Astrocyte (in vitro differentiated cells and primary cell): ENCODE measurements around the gene TMEM154. TPM values are rescaled to one million over a fixed set of nuclear protein-coding genes. Genes with fewer than 3 reads are reported as not detected.
A peak's percentile ranks its signal among the peaks of the same experiment; 100 is the strongest.

Experiments used
- DNase-seq: peaks from one replicate; pipeline ENCODE4 v3.0.0-alpha.2; 2010; ENCODE audit warnings: low read depth
- FAIRE-seq: peaks from 2 replicates; lab custom pipeline; 2011; peaks lifted over from hg19 to GRCh38; lab: Jason Lieb, UNC
- H2AFZ ChIP-seq: 2 replicates; pipeline ENCODE4 v1.6.0; 2012; ENCODE audit warnings: low read depth, low read length, inconsistent platforms
- H3K27ac ChIP-seq: 2 replicates; pipeline ENCODE4 v1.5.1; 2011; ENCODE audit warnings: low read depth, low read length, inconsistent platforms
- H3K27me3 ChIP-seq: 2 replicates; pipeline ENCODE4 v1.6.0; 2011; ENCODE audit warnings: low read length, inconsistent platforms; ENCODE audit not compliant: insufficient read depth
- H3K36me3 ChIP-seq: 2 replicates; pipeline ENCODE4 v1.5.1; 2011; ENCODE audit warnings: low read length, inconsistent platforms; ENCODE audit not compliant: insufficient read depth
- H3K4me1 ChIP-seq: 2 replicates; pipeline ENCODE4 v1.5.1; 2011; ENCODE audit warnings: low read length, inconsistent platforms; ENCODE audit not compliant: insufficient read depth
- H3K4me2 ChIP-seq: 2 replicates; pipeline ENCODE4 v1.6.0; 2012; ENCODE audit warnings: low read length, inconsistent platforms
- H3K4me3 ChIP-seq: 2 replicates; pipeline ENCODE4 v1.5.1; 2011; ENCODE audit warnings: low read depth, mild to moderate bottlenecking, low read length, inconsistent platforms; ENCODE audit not compliant: insufficient read depth
- H3K79me2 ChIP-seq: 2 replicates; pipeline ENCODE4 v1.6.0; 2012; ENCODE audit warnings: mild to moderate bottlenecking, low read length, inconsistent platforms; ENCODE audit not compliant: insufficient read depth
- H3K9ac ChIP-seq: 2 replicates; pipeline ENCODE4 v1.6.0; 2012; ENCODE audit warnings: mild to moderate bottlenecking, low read length, inconsistent platforms
- H3K9me3 ChIP-seq: 2 replicates; pipeline ENCODE4 v1.5.1; 2012; ENCODE audit warnings: low read depth, mild to moderate bottlenecking, low read length, inconsistent platforms; ENCODE audit not compliant: insufficient read depth
- H4K20me1 ChIP-seq: 2 replicates; pipeline ENCODE4 v1.6.0; 2012; ENCODE audit warnings: low read length, inconsistent platforms; ENCODE audit not compliant: insufficient read depth
- H3K27ac Mint-ChIP-seq: one replicate; pipeline ENCODE4 v1.8.0; 2021; ENCODE audit warnings: mild to moderate bottlenecking, mixed read lengths; ENCODE audit not compliant: unreplicated experiment
- H3K27me3 Mint-ChIP-seq: one replicate; pipeline ENCODE4 v1.8.0; 2021; ENCODE audit warnings: low read depth, mixed read lengths; ENCODE audit not compliant: unreplicated experiment
- H3K36me3 Mint-ChIP-seq: one replicate; pipeline ENCODE4 v1.8.0; 2021; ENCODE audit warnings: low read depth, mixed read lengths; ENCODE audit not compliant: unreplicated experiment
- H3K4me1 Mint-ChIP-seq: one replicate; pipeline ENCODE4 v1.8.0; 2021; ENCODE audit warnings: low read depth, mixed read lengths; ENCODE audit not compliant: unreplicated experiment
- H3K4me3 Mint-ChIP-seq: one replicate; pipeline ENCODE4 v1.8.0; 2021; ENCODE audit warnings: mild to moderate bottlenecking, moderate library complexity, mixed read lengths; ENCODE audit not compliant: unreplicated experiment
- H3K9me3 Mint-ChIP-seq: one replicate; pipeline ENCODE4 v1.8.0; 2021; ENCODE audit warnings: mild to moderate bottlenecking, mixed read lengths; ENCODE audit not compliant: unreplicated experiment
- EZH2 ChIP-seq: IDR thresholded peaks from 2 replicates; pipeline ENCODE4 v1.6.1; 2012; ENCODE audit warnings: mild to moderate bottlenecking, low read length, inconsistent platforms; ENCODE audit not compliant: insufficient read depth
- total RNA-seq: library from RNA; stranded (reverse); gene quantifications from 2 replicates; pipeline ENCODE4 v1.2.1, GENCODE V29; 2021
- TF ChIP-seq, protein P1 (sequence below): IDR thresholded peaks from 2 replicates; pipeline ENCODE4 v1.5.1; 2011; ENCODE audit warnings: low read depth, mild to moderate bottlenecking, inconsistent platforms, low read length, moderate library complexity; ENCODE audit not compliant: insufficient read depth

The TMEM154 gene
- total RNA-seq, 1 donor from 2014 or later = 13.2 TPM

DNA sequence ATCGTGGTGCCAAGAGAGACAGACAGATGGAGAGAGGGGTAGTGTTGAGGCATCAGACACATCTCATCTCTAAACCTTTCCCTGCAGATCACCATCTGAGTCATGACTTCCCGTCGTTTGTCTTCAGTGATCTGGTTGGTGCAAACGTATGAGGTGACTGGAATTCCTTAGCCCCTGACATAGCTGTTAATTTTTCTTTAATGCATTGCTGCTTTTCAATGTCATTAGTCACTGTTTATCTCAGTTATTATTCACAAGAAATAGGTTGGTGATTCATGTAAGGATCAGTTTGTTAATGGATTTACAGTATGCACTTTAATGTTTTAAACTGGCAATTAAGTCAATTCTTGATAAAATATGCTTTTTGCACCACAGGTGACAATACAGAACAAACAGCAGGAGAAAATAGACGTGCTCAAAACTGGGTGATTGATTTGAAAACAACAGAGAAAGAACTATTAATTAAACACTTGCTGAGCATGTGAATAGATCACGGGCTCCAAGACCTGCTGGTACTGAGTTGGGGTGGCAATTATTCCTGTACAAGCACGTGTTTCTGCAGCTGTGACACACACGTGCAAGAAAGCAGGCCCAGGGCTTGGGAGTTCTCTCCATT, 1.3 kb upstream of the TMEM154 start:
- Mint-ChIP-seq H3K4me3 (peak overlapping the region; percentile 11), H3K36me3 (no peaks in the 10 kb centered on the region), H3K27me3 (no peaks in the 10 kb centered on the region), H3K4me1 (peaks cover 23% of the 10 kb centered on the region), H3K9me3 (no peaks in the 10 kb centered on the region), H3K27ac (peak overlapping the region; percentile 60)
- Histone ChIP-seq H3K4me3 (peak overlapping the region; percentile 18), H3K27ac (peak overlapping the region; percentile 72), H3K79me2 (peaks cover 3% of the 10 kb centered on the region), H3K4me1 (peaks cover 22% of the 10 kb centered on the region), H2AFZ (no peak overlapping the region), H3K36me3 (no peaks in the 10 kb centered on the region), H3K4me2 (peak overlapping the region; percentile 90), H3K9ac (no peak overlapping the region), H3K27me3 (no peaks in the 10 kb centered on the region), H4K20me1 (no peaks in the 10 kb centered on the region), H3K9me3 (no peaks in the 10 kb centered on the region)
- DNase-seq (peak; percentile 93), FAIRE-seq (peak; percentile 98)
- TF ChIP-seq EZH2 = no peak
- TF ChIP-seq, protein P1, sequence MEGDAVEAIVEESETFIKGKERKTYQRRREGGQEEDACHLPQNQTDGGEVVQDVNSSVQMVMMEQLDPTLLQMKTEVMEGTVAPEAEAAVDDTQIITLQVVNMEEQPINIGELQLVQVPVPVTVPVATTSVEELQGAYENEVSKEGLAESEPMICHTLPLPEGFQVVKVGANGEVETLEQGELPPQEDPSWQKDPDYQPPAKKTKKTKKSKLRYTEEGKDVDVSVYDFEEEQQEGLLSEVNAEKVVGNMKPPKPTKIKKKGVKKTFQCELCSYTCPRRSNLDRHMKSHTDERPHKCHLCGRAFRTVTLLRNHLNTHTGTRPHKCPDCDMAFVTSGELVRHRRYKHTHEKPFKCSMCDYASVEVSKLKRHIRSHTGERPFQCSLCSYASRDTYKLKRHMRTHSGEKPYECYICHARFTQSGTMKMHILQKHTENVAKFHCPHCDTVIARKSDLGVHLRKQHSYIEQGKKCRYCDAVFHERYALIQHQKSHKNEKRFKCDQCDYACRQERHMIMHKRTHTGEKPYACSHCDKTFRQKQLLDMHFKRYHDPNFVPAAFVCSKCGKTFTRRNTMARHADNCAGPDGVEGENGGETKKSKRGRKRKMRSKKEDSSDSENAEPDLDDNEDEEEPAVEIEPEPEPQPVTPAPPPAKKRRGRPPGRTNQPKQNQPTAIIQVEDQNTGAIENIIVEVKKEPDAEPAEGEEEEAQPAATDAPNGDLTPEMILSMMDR = no peak

DNA sequence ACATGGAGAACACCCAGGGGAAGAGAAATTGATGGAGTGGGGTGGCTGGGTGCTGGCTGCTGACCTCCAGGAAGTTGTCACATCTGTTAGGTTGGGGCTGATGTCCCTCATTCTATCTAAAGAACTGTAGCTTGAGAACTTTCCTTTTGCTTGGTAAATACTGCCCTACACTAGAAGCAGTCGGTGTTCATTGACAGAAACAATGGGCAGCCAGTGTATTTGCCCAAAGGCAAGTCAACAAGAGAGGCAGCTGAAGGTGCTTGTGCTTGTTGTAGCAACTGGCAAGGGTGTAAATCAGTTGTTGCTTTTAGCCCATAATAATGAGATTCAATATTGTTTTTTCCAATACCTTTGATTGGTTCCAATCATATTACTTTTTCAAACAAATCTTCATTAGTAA, 956 bp downstream of the TMEM154 start:
- H3K4me3 ChIP-seq = peak overlapping the region; percentile 64
- no peak overlapping the region for H2AFZ ChIP-seq
- H3K4me1 ChIP-seq = peaks cover 22% of the 10 kb centered on the region
- H4K20me1 ChIP-seq = no peaks in the 10 kb centered on the region
- H3K36me3 Mint-ChIP-seq = no peaks in the 10 kb centered on the region
- no peaks in the 10 kb centered on the region for H3K27me3 Mint-ChIP-seq
- H3K27ac Mint-ChIP-seq = no peak overlapping the region
- peaks cover 3% of the 10 kb centered on the region for H3K79me2 ChIP-seq
- no peaks in the 10 kb centered on the region for H3K9me3 ChIP-seq
- no peak for DNase-seq
- no peak for FAIRE-seq
- H3K4me1 Mint-ChIP-seq = peaks cover 23% of the 10 kb centered on the region
- H3K36me3 ChIP-seq = no peaks in the 10 kb centered on the region
- no peaks in the 10 kb centered on the region for H3K27me3 ChIP-seq
- peak overlapping the region; percentile 84 for H3K9ac ChIP-seq
- no peak overlapping the region for H3K27ac ChIP-seq
- no peaks in the 10 kb centered on the region for H3K9me3 Mint-ChIP-seq
- peak overlapping the region; percentile 86 for H3K4me3 Mint-ChIP-seq
- peak overlapping the region; percentile 90 for H3K4me2 ChIP-seq
- TF ChIP-seq, protein P1 = no peak
- TF ChIP-seq EZH2 = no peak

DNA sequence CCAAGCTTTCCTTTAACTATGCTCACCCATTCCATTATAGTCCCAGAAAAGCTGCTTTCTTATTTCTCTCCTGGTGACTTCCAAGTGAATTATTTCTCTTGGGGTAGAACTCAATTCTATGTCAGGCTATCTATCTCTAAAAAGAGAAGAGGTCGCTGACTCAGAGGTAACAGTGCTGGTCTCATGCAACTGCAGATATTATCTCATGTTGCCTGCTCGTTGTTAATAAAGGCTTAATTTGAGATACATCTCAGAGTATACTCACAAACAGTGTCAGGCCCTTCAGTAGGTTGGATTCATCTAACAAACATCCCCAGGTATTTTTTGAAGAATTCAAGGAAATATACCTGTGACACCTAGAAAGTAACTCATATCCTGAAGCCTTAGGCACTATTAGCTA, 2.7 kb downstream of the TMEM154 start:
- FAIRE-seq (no peak), DNase-seq (no peak)
- H3K4me1 ChIP-seq = peaks cover 22% of the 10 kb centered on the region
- Mint-ChIP-seq H3K27me3 (no peaks in the 10 kb centered on the region), H3K36me3 (no peaks in the 10 kb centered on the region), H3K4me1 (peaks cover 21% of the 10 kb centered on the region), H3K9me3 (no peaks in the 10 kb centered on the region), H3K27ac (no peak overlapping the region), H3K4me3 (no peak overlapping the region)
- no peak overlapping the region for H3K4me2 ChIP-seq
- H3K36me3 ChIP-seq = no peaks in the 10 kb centered on the region
- H2AFZ ChIP-seq = no peak overlapping the region
- H3K27me3 ChIP-seq = no peaks in the 10 kb centered on the region
- no peak overlapping the region for H3K27ac ChIP-seq
- H3K4me3 ChIP-seq = no peak overlapping the region
- H3K9ac ChIP-seq = no peak overlapping the region
- TF ChIP-seq, protein P1 = no peak
- no peak for TF ChIP-seq EZH2
- H3K9me3 ChIP-seq = no peaks in the 10 kb centered on the region
- H3K79me2 ChIP-seq = peaks cover 3% of the 10 kb centered on the region
- H4K20me1 ChIP-seq = no peaks in the 10 kb centered on the region
